ENCODE measurements around the gene SFTPB.

Gene SFTPB

DNA sequence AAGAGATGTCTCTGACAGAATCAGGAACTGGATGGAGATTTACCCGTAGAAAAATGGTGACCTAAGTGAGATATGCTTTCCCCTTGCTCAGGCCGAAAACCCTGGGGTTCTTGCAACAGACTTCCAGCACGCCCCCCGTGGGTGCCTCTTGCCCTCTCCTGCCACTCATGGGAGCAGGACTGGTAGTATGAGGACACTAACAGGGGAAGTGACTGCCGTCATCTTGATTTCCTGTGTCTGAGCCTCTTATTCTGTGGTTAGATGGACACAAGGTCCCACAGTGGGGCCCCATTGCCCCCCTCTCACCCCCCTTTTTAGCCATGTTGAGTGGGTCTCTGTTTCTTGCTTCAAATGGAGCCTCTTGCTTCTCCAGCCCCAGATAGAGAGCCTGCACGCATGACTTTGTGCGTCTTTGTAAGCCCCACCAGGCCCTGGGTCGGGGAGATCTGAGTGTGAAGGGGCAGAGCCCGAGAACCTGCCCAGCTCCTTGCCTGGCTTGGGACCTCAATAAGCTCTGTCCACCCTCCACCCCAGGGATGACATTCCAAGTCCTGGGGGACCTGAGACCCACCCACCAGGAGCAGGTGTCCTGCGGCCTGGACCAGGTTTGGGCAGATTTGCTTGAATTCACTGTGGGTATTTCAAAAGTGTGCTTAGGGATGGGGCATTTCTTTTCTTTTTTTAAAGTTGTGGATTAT lies 38.7 kb upstream of the SFTPB start:
- DNase-seq: no peak
- TF ChIP-seq GATA1 (IDR thresholded peaks at IDR 0.05; ENCODE audit: low read depth, low read length) (no peak), POLR2A (IDR thresholded peaks at IDR 0.05; ENCODE audit: low read length) (no peak)

- TF ChIP-seq POLR2A (IDR thresholded peaks at IDR 0.05; ENCODE audit: low read length): no peak
- TF ChIP-seq GATA1 (IDR thresholded peaks at IDR 0.05; ENCODE audit: low read depth, low read length): no peak
- no peak for DNase-seq
Observed at GRCh38 chr2:85706063-85706462, 38.1 kb upstream of the SFTPB start.

GRCh38 chr2:85705680-85706039 lies 37.7 kb upstream of the SFTPB start:
- no peak for TF ChIP-seq GATA1 (IDR thresholded peaks at IDR 0.05; ENCODE audit: low read depth, low read length)
- TF ChIP-seq POLR2A (IDR thresholded peaks at IDR 0.05; ENCODE audit: low read length): no peak
- DNase-seq: peak in 1 of 2 experiments; percentile 35

DNA sequence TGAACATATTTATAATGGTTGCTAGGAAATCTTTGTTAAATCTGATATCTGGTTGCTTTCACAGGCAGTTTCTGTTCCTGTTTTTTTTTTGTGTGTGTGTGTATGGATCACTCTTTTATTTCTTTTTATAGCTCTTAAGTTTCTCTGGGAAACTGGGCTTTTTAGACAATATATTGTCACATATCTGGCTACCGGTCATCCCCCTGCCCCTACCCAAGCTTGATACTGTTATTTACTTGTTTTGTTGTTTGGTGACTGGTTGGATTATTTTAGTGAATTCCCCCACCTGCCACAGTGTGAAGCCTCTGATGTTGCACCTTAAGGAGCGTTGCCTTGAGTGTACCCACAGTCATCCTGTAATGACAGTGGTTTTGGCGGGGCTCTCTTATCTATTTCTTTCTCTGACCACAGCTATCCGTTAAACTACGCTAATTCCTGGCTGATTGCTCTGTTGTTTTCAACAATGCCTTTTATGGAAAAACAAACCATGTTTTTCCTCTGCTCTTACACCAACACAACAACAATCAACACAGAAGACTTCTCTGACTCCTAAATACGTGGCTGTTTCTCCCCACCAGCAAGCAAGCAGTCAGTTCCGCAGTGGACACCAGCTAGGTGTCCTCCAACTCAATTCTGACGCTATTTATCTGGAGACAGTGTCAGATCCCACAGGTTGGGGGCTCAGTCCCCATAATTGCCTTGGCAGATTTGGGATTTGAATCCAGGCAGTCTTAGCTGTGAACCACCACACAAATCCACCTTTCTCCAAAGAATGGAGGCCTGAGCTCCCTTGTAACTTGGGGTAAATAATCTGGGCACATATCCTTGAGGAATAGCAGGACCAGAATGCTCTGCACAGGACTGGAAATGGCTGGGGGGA lies 37.0 kb upstream of the SFTPB start:
- TF ChIP-seq POLR2A (IDR thresholded peaks at IDR 0.05; ENCODE audit: low read length) (no peak), GATA1 (IDR thresholded peaks at IDR 0.05; ENCODE audit: low read depth, low read length) (no peak)
- DNase-seq: peak; percentile 19 to 24

- no peak for TF ChIP-seq GATA1 (IDR thresholded peaks at IDR 0.05; ENCODE audit: low read depth, low read length)
- TF ChIP-seq POLR2A (IDR thresholded peaks at IDR 0.05; ENCODE audit: low read length): no peak
- DNase-seq: no peak
Observed at GRCh38 chr2:85704038-85704437, 36.0 kb upstream of the SFTPB start.

DNA sequence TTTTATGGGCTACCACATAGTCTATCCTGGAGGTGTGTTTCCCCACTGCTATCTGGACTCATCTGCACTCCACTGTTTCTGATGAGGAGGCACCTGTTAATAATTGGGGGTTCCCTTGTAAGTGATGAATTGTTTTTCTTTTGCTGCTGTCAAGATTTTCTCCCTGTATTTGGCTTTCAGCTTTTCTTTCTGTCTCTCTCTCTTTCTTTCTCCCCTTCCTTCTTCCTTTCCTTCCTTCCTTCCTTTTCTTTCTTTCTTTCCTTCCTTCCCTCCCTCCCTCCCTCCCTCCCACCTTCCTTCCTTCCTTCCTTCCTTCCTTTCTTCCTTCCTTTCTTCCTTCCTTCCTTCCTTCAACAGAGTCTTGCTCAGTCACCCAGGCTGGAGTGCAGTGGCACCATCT lies 35.3 kb upstream of the SFTPB start:
- TF ChIP-seq GATA1 (IDR thresholded peaks at IDR 0.05; ENCODE audit: low read depth, low read length) (no peak), POLR2A (IDR thresholded peaks at IDR 0.05; ENCODE audit: low read length) (no peak)
- DNase-seq: no peak

DNA sequence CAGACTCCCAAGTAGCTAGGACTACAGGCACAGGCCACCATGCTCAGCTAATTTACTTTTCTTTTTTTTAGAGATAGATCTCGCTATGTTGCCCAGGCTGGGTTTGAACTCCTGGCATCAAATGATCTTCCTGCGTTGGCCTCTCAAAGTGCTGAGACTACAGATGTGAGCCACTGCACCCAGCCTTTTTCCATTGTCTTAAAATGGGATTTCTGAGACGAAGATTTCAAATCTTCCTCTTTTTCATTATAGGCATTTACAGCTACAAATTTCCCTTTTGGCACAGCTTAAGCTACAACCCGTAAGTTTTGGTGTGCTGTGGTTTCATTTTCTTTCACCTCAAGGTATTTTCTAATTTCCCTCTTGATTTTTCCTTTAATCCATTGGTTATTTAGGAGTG lies 34.8 kb upstream of the SFTPB start:
- TF ChIP-seq GATA1 (IDR thresholded peaks at IDR 0.05; ENCODE audit: low read depth, low read length): no peak
- no peak for TF ChIP-seq POLR2A (IDR thresholded peaks at IDR 0.05; ENCODE audit: low read length)

GRCh38 chr2:85702172-85702571 lies 34.2 kb upstream of the SFTPB start:
- DNase-seq: no peak
- TF ChIP-seq POLR2A (IDR thresholded peaks at IDR 0.05; ENCODE audit: low read length): no peak
- no peak for TF ChIP-seq GATA1 (IDR thresholded peaks at IDR 0.05; ENCODE audit: low read depth, low read length)

More for the DNA sequence above, 34.8 kb upstream of the SFTPB start:
- no peak for DNase-seq

- TF ChIP-seq GATA1 (IDR thresholded peaks at IDR 0.05; ENCODE audit: low read depth, low read length): no peak
- TF ChIP-seq POLR2A (IDR thresholded peaks at IDR 0.05; ENCODE audit: low read length): no peak
Observed at GRCh38 chr2:85699325-85699724, 31.3 kb upstream of the SFTPB start.

GRCh38 chr2:85698880-85699254 lies 30.9 kb upstream of the SFTPB start:
- DNase-seq: no peak
- TF ChIP-seq POLR2A (IDR thresholded peaks at IDR 0.05; ENCODE audit: low read length) (no peak), GATA1 (IDR thresholded peaks at IDR 0.05; ENCODE audit: low read depth, low read length) (no peak)

More at GRCh38 chr2:85699325-85699724, 31.3 kb upstream of the SFTPB start:
- DNase-seq: no peak

DNA sequence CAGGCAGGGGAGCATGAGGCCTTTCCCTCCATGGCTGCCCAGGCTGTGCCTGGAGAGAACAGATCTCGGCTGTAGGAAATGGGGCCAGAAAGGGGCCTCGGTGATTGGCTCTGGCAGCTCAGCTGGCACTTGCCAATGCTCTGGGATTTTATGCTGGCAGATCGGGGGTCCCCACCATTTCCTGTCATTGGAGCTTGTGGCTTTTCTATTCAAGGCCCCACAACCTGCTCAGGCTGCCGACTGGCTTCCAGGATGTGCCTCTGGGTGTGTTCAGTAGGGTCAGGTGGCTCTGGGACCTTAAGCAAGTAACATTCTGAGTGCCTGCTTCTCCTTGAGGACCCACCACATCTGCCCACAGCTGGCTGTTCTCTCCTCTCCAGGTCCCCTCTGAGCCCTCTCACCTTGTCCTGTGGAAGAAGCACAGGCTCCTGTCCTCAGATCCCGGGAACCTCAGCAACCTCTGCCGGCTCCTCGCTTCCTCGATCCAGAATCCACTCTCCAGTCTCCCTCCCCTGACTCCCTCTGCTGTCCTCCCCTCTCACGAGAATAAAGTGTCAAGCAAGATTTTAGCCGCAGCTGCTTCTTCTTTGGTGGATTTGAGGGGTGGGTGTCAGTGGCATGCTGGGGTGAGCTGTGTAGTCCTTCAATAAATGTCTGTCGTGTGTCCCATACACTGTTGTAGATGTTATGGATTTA lies 30.3 kb upstream of the SFTPB start:
- DNase-seq: no peak
- TF ChIP-seq GATA1 (IDR thresholded peaks at IDR 0.05; ENCODE audit: low read depth, low read length) (no peak), POLR2A (IDR thresholded peaks at IDR 0.05; ENCODE audit: low read length) (no peak)

DNA sequence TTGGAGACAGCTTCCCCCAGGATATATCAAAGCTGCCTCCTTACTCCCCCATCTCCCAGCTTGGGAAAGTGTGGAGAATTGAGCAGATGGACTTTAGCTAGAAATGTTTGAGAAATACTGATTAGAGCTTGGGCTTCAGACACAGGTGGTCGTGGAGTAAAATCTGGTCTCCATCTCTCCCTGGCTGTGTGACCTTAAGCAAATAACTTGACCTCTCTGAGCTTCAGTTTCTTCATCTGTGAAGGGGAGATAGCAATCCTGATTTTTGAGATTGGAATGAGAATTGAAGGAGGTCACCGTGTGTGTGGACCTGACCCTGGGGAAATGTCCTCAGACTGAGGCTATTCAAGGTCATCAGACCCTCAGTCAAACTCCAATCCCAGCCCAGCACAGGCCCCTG lies 29.7 kb upstream of the SFTPB start:
- DNase-seq: no peak
- no peak for TF ChIP-seq POLR2A (IDR thresholded peaks at IDR 0.05; ENCODE audit: low read length)
- TF ChIP-seq GATA1 (IDR thresholded peaks at IDR 0.05; ENCODE audit: low read depth, low read length): no peak

DNA sequence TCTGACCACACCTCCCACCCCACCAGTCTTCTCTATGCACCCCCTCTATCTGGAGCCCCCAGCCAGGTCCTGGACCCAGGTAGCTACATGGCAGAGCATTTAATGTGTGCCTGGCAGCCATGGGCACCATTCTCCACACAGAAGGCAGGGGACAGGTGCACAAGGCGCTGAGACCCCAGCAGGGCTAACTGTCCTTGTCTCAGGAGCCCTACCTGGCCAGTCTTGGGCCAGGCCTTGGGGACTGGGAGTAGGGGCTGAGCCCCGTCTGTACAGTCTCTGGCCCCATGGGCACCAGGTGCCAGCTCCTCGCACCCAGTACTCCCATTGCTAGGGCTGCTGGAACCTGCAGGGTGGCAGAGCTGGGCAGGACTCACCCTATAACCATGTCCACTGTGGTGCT lies 29.1 kb upstream of the SFTPB start:
- DNase-seq: no peak

More for the DNA sequence above, 29.1 kb upstream of the SFTPB start:
- TF ChIP-seq GATA1 (IDR thresholded peaks at IDR 0.05; ENCODE audit: low read depth, low read length) (no peak), POLR2A (IDR thresholded peaks at IDR 0.05; ENCODE audit: low read length) (no peak)
